Stimulated activated CD8-positive, alpha-beta memory T cell treated with anti-CD3 and anti-CD28 coated beads, Interleukin-2, amount 100 ng/mL, for 1 hour (primary cell): ENCODE data around the gene MORF4L1.

Experiments used
- DNase-seq, 2 donors: peaks; one replicate each; pipeline ENCODE4 v3.0.0-alpha.2; 2020; ENCODE audit warnings: low read depth in 2 of 2

MORF4L1 gene

DNA sequence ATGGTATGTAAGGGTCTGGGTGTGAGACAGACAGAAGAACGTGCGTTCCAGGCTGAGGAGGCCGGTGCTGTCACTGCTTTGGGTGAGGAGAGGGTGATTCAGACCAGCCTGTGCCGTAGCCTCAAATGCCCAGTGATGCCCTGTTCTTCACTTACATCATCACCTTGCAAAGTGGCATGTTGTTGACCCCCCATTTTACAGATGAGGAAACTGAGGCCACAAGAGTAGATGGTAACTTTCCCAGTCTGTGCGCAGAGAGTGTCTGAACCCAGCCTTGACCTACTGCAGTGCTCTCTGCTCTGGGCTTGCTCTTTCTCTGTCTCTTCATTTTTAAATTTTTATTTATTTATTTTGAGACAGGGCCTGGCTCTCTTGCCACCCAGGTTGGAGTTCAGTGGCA is 73.8 kb downstream of the MORF4L1 start:
- no peak for DNase-seq

GRCh38 chr15:78947506-78947905 is 74.8 kb downstream of the MORF4L1 start:
- no peak for DNase-seq
